Tongue (tissue), 3 donors: ENCODE results near the gene EEF1G. TPM values are rescaled to one million over a fixed set of nuclear protein-coding genes. Genes with fewer than 3 reads are reported as not detected.

ENCODE experiments used
- DNase-seq: peaks from one replicate; pipeline ENCODE4 v3.0.0-alpha.2; 2015
- small RNA-seq: library from RNA; depleted of rRNA; stranded (forward); fragments of <200 nt; gene quantifications from one replicate; pipeline ENCODE3, GENCODE V24; 2014; ENCODE audit warnings: low replicate concordance
- total RNA-seq: library from RNA; depleted of rRNA; stranded (reverse); fragments of >200 nt; gene quantifications from one replicate; pipeline ENCODE4 v1.2.3, GENCODE V29; 2014

EEF1G gene
- total RNA-seq, 1 donor from 2014 or later: 1,840 TPM

DNA sequence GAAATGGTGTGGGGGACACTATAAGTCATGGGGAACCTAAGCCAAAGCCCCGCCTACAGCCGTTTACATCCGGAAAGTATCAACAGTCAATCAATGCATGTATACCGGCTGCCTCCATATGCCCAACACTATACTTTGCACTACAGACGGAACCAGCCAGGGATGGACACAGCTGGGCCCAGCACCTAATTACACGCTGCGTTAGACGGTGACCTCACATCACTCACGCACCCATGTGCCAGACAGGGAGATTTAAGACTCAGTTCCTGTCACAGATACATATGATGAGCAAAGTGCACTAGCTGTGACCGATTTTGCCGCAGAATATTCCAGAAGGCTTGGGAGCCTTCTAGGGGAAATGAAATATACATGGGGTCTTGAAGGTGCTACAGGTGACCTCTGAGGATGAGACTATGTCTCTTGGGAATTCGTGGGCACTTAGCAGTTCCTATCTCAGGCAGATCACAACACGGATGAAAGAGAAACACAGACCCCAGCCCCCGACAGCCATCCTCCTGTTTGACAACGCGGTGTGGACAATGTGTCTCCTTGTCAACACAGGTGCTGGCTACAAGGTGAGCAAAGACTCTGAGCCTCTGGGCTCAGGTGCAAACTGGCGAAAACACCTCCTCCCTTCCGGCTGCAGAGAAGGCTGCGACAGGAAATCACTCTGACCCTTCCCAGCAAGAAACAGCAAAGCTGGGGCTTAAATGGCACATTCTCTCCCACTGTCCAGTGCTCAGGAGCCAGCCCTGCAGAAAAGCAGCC is 35.0 kb downstream of the EEF1G start:
- DNase-seq: no peak

DNA sequence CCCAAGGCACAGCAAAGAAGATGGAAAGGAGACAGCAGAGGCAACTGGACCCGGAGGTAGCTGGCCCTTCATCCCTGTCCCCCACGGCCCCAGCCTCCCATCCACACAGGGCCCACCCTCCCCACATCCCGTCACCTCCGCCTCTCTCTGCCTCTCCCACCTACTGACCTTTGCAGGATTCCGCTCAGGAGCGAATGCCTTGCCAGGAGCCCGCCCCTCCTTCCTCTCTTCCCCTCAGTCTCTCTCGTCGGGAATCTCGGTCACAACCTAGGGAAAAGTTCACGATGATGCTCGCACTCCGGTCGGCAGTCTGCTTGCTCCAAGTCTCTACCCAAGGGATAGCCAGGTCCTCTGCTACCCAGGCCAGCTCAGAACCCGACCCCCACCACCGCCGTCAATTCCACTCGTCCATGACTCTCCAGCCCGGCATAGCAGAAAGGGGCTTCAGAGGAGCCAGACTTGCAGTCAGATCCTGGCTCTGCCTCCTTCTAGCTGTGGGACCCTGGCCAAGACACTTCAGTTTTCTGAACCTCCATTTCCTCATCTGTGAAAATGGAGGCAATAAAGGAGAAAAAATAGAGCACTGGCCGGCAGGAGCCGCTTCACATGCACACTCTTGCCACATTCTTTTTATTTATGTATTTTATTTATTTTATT is 37.3 kb downstream of the EEF1G start:
- no peak for DNase-seq

GRCh38 chr11:62535802-62536201 is 37.9 kb downstream of the EEF1G start:
- DNase-seq: no peak

- no peak for DNase-seq
These were observed 38.7 kb downstream of the EEF1G start for GRCh38 chr11:62534779-62535545.

DNA sequence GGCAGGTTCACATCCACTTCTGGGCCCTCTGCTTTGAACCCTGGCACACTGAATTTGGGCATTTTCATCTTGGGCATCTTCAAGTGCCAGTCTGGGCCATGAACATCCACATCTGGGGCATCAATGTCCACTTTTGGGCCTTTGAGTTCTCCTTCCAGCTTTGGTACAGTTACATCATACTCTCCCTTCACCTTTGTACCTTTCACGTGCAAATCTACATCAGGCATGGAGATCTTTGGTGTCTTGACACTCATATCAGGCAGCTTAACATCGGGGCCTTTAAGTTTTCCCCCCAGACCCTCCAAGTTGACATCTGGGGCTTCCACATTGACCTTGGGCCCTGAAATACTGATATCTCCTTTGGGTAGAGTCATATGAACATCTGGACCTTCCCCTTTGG is 41.6 kb downstream of the EEF1G start:
- no peak for DNase-seq

DNA sequence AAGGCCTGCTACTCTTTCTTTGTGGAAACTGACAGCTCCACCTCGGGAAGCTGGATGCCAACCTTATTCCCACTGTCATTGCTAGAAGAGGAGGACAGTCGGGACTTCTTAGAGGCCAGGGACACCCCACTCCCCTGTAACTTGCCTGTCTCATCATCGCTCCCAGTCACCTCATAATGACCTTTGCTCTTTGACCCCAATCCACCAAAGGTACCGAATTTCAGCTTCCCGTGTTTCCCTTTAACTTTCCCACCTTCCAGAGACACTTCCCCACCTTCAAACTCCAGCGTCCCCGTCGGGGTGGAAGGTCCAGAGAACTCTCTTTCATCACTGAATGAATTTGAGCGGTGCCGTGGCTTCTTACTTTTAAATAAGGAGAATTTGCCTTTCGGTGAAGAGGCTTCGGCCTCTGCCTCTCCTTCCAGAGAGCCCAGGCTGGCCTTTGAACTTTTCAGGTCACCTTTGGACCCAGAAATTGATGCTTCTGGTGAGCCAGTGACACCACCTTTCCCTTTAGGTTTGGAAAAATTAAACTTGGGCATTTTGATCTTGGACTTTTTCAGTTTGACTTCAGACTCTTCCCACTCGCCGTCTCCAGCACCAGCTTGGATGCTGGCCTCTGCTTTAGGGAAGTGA is 56.8 kb downstream of the EEF1G start:
- DNase-seq: no peak

DNA sequence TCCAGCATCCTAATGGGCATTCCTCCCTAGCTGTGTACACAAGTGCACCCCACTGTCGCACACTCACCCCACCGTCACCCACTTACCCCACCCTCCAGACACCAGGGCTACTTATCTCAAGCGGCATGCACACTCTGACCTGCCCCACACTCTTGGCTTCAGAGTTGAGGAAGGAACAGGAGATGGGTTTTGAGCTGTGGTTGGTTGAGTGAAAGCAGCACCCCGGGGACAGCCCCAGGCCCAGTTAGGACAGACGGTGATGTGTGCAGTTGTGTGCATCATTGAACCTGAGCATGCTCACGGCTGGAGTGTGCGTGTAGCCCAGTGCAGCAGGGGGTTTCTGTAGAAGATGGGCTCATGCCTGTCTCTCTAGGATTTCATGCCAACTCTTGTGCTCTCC is 59.5 kb downstream of the EEF1G start:
- no peak for DNase-seq

- DNase-seq: no peak
These were observed 60.1 kb downstream of the EEF1G start for GRCh38 chr11:62513626-62514025.

DNA sequence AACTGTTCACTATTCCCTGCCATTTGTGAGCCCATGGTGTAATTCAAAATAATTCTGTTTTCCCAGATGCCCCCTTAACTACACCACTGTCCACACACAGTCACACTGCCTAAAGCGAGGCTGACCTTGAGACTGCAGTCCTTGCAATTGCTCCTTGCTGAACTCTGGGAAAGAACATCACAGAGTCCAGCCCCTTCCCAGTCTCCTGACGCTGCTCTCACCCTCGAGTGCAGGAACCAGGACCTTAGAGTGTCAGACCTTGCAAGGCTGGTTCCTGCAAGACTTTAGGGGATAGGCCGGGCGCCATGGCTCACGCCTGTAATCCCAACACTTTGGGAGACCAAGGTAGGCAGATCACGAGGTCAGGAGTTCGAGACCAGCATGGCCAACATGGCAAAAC is 60.7 kb downstream of the EEF1G start:
- DNase-seq: no peak

Small RNA genes lying within 50 kb of the gene (small RNA-seq; reads per million reads assigned to genes)
- gene AP001458.1 (not detected), gene EEF1G (not detected), gene MIR6747 (0.06 reads per million)

Other genes starting within 250 kb of the EEF1G start
- 9.0 TPM for gene ASRGL1, start 236.4 kb downstream of the EEF1G start, total RNA-seq
- not detected for gene SCGB1A1, start 154.9 kb downstream of the EEF1G start, total RNA-seq
- gene AHNAK, start 27.1 kb downstream of the EEF1G start, total RNA-seq: 909 TPM
- gene TUT1, start 17.6 kb upstream of the EEF1G start, total RNA-seq: 5.8 TPM
- 54.7 TPM for gene MTA2, start 28.0 kb upstream of the EEF1G start, total RNA-seq
- 11.2 TPM for gene EML3, start 38.9 kb upstream of the EEF1G start, total RNA-seq
- gene ROM1, start 39.4 kb upstream of the EEF1G start, total RNA-seq: 0.72 TPM
- 14.4 TPM for gene B3GAT3, start 48.1 kb upstream of the EEF1G start, total RNA-seq
- gene GANAB, start 72.7 kb upstream of the EEF1G start, total RNA-seq: 158 TPM
- 22.4 TPM for gene INTS5, start 79.4 kb upstream of the EEF1G start, total RNA-seq
- 10.4 TPM for gene C11orf98, start 91.3 kb upstream of the EEF1G start, total RNA-seq
- 2.6 TPM for gene CSKMT, start 91.4 kb upstream of the EEF1G start, total RNA-seq
- gene UQCC3, start 97.8 kb upstream of the EEF1G start, total RNA-seq: 5.4 TPM
- 2.9 TPM for gene LBHD1, start 98.4 kb upstream of the EEF1G start, total RNA-seq
- gene UBXN1, start 105.2 kb upstream of the EEF1G start, total RNA-seq: 90.2 TPM
- gene LRRN4CL, start 115.6 kb upstream of the EEF1G start, total RNA-seq: 33.8 TPM
- gene BSCL2, start 133.5 kb upstream of the EEF1G start, total RNA-seq: 11.4 TPM
- not detected for gene GNG3, start 133.8 kb upstream of the EEF1G start, total RNA-seq
- gene HNRNPUL2, start 153.6 kb upstream of the EEF1G start, total RNA-seq: 39.0 TPM
- gene TTC9C, start 154.6 kb upstream of the EEF1G start, total RNA-seq: 18.9 TPM
- gene ZBTB3, start 180.3 kb upstream of the EEF1G start, total RNA-seq: 7.5 TPM
- 56.2 TPM for gene POLR2G, start 187.7 kb upstream of the EEF1G start, total RNA-seq
- 17.7 TPM for gene TAF6L, start 197.5 kb upstream of the EEF1G start, total RNA-seq
- gene TMEM179B, start 213.5 kb upstream of the EEF1G start, total RNA-seq: 19.5 TPM
- gene TMEM223, start 218.1 kb upstream of the EEF1G start, total RNA-seq: 24.7 TPM
- gene NXF1, start 231.5 kb upstream of the EEF1G start, total RNA-seq: 45.2 TPM